Ovary (tissue), 3 donors: ENCODE results near the gene PLEKHG4B.

Source experiments
- CTCF ChIP-seq, 3 donors: fragments of 450-650 bp in 2 of 3; fragments of 200-600 bp in 1 of 3; IDR thresholded peaks; one replicate each; pipeline versions ENCODE4 v1.5.1 to v1.8.0; 2016 to 2022; ENCODE audit warnings: antibody characterized with exemption in 3 of 3, mild to moderate bottlenecking in 1 of 3
- POLR2A ChIP-seq: fragments of 450-650 bp; IDR thresholded peaks from one replicate; pipeline ENCODE4 v1.6.1; 2017; ENCODE audit warnings: antibody characterized with exemption, mild to moderate bottlenecking, moderate library complexity
- donor health status: DM: no; HTN: no; CAD: no.

GRCh38 chr5:83029-83428 lies 8.9 kb upstream of the PLEKHG4B start:
- no peak for TF ChIP-seq POLR2A
- no peak for TF ChIP-seq CTCF (IDR thresholded peaks at IDR 0.05)
